ENCODE data around the gene ANKH. TPM values are rescaled to one million over a fixed set of nuclear protein-coding genes. Genes with fewer than 3 reads are reported as not detected.

Gene ANKH
- total RNA-seq, 1 experiment from 2014 or later = 65.2 TPM

DNA sequence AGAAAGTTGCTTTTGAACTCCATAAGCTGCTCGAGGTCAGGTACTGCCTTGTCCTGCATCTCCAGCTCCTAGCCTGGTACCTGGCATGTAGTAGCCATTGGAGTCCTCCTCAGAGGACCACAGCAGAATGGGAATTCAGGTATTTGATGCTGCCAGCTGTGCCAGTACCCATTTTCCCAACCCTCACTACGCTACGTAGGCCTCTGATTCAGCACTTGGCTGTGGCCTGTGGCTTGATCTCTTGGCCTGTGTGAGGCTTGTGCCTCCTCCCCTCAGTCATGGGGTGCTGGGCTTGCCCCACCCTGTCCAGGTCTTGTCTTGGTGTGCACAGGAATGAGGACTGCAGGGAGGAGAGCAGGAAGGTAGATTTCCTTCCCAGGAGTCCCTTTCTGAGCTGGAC lies 195.3 kb downstream of the ANKH start:
- no TSS peak for BruUV-seq (replicated peaks)
- intact Hi-C loops (cut with micrococcal nuclease) = no loop called here
- H3K27ac ChIP-seq (ENCODE audit: low read depth, low read length) = no peak overlapping the region
- H4K20me1 ChIP-seq (ENCODE audit: insufficient read depth) = no peaks in the 10 kb centered on the region
- TF ChIP-seq ELF1 (IDR thresholded peaks at IDR 0.05; ENCODE audit: borderline replicate concordance, low read depth) (no peak), SIN3A (IDR thresholded peaks at IDR 0.05; ENCODE audit: low read depth) (no peak), JUND (IDR thresholded peaks at IDR 0.05) (no peak), POLR2A (IDR thresholded peaks at IDR 0.05; ENCODE audit: borderline replicate concordance, extremely low read depth, insufficient read depth, insufficient read length) (no peak), POLR2AphosphoS5 (IDR thresholded peaks at IDR 0.05; ENCODE audit: low read depth, low read length) (no peak), EZH2phosphoT487 (IDR thresholded peaks at IDR 0.05; ENCODE audit: borderline replicate concordance) (no peak), CEBPB (IDR thresholded peaks at IDR 0.05; ENCODE audit: low read depth) (no peak), CBX3 (IDR thresholded peaks at IDR 0.05; ENCODE audit: low read depth) (no peak)
- TF ChIP-seq, protein P1, sequence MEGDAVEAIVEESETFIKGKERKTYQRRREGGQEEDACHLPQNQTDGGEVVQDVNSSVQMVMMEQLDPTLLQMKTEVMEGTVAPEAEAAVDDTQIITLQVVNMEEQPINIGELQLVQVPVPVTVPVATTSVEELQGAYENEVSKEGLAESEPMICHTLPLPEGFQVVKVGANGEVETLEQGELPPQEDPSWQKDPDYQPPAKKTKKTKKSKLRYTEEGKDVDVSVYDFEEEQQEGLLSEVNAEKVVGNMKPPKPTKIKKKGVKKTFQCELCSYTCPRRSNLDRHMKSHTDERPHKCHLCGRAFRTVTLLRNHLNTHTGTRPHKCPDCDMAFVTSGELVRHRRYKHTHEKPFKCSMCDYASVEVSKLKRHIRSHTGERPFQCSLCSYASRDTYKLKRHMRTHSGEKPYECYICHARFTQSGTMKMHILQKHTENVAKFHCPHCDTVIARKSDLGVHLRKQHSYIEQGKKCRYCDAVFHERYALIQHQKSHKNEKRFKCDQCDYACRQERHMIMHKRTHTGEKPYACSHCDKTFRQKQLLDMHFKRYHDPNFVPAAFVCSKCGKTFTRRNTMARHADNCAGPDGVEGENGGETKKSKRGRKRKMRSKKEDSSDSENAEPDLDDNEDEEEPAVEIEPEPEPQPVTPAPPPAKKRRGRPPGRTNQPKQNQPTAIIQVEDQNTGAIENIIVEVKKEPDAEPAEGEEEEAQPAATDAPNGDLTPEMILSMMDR (IDR thresholded peaks at IDR 0.05 in 2 of 3, conservative IDR thresholded peaks at IDR 0.05 in 1 of 3; ENCODE audit: borderline replicate concordance in 1 of 3, insufficient read depth in 1 of 3, low read depth in 2 of 3, low read length in 2 of 3) = no peak
- TF ChIP-seq, protein P2, sequence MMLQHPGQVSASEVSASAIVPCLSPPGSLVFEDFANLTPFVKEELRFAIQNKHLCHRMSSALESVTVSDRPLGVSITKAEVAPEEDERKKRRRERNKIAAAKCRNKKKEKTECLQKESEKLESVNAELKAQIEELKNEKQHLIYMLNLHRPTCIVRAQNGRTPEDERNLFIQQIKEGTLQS (IDR thresholded peaks at IDR 0.05) = no peak
- TF ChIP-seq, protein P3, sequence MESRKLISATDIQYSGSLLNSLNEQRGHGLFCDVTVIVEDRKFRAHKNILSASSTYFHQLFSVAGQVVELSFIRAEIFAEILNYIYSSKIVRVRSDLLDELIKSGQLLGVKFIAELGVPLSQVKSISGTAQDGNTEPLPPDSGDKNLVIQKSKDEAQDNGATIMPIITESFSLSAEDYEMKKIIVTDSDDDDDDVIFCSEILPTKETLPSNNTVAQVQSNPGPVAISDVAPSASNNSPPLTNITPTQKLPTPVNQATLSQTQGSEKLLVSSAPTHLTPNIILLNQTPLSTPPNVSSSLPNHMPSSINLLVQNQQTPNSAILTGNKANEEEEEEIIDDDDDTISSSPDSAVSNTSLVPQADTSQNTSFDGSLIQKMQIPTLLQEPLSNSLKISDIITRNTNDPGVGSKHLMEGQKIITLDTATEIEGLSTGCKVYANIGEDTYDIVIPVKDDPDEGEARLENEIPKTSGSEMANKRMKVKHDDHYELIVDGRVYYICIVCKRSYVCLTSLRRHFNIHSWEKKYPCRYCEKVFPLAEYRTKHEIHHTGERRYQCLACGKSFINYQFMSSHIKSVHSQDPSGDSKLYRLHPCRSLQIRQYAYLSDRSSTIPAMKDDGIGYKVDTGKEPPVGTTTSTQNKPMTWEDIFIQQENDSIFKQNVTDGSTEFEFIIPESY (IDR thresholded peaks at IDR 0.05; ENCODE audit: extremely low read depth, insufficient replicate concordance, low read length) = no peak
- no peak for DNase-seq (ENCODE audit: low read depth, low spot score)
- H3K9me2 ChIP-seq (ENCODE audit: insufficient read depth) = no peaks in the 10 kb centered on the region
- H2AFZ ChIP-seq (ENCODE audit: low read depth, low read length, poor library complexity, severe bottlenecking) = no peak overlapping the region
- POLR2A ChIA-PET = no interaction called here
- peaks cover 84% of the 10 kb centered on the region for H3K79me2 ChIP-seq (ENCODE audit: insufficient read depth, low read length)
- CTCF ChIA-PET = interaction anchor here (1.4 kb wide), 1 partner anchor 27 kb away, joined by 3 read pairs; no protein-coding TSS in a partner anchor
- no peaks in the 10 kb centered on the region for H3K27me3 ChIP-seq (ENCODE audit: insufficient read depth, low read length)
- RAD21 ChIA-PET (ENCODE audit: low non-redundant PET in 1 of 2, low total read pairs in 2 of 2, uncharacterized antibody in 2 of 2, unreplicated experiment in 2 of 2) = no interaction called here
- H3K9ac ChIP-seq (ENCODE audit: low read length) = no peak overlapping the region
- H3K9me3 ChIP-seq (ENCODE audit: control insufficient read depth in 1 of 2, insufficient read depth in 1 of 2, low read depth in 1 of 2, low read length in 2 of 2) = no peaks in the 10 kb centered on the region
- H3K4me3 ChIP-seq (replicated peaks in 1 of 2; ENCODE audit: low read depth in 1 of 2, low read length in 2 of 2) = no peak overlapping the region
- H3K36me3 ChIP-seq (ENCODE audit: control insufficient read depth in 1 of 2, insufficient read depth in 2 of 2, low read length in 2 of 2) = peaks cover 7 to 8% of the 10 kb centered on the region in 2 experiments; a peak in 3 of 4 replicates
- H3K4me1 ChIP-seq (ENCODE audit: control insufficient read depth in 1 of 2, insufficient read depth in 2 of 2, low read length in 2 of 2) = no peaks in the 10 kb centered on the region
- ATAC-seq = peak; percentile 44; the same call in 1 of the 2 replicates
- no peak overlapping the region for H3K4me2 ChIP-seq (ENCODE audit: low read length)
